WTC11 (cell line): ENCODE measurements around the gene ABCB1.
"Not testable (repeated sequence)": the region's sequence is repeated elsewhere in the genome, so short reads cannot be mapped to it uniquely, and the experiment has no call there.

Experiments
- ATF2 ChIP-seq: sonication (generic); formaldehyde crosslinking; IDR thresholded peaks from 2 replicates; pipeline ENCODE4 v1.8.1; 2022; ENCODE audit warnings: low read depth, missing genetic modification reagents, borderline replicate concordance
- CTCF ChIP-seq: fragments of 200-600 bp; IDR thresholded peaks from 2 replicates; pipeline ENCODE4 v1.8.0; 2022; ENCODE audit warnings: antibody characterized with exemption
- FOXK1 ChIP-seq: sonication (generic); formaldehyde crosslinking; IDR thresholded peaks from 2 replicates; pipeline ENCODE4 v1.8.0; 2022; ENCODE audit warnings: mild to moderate bottlenecking, moderate library complexity, missing genetic modification reagents
- GABPB1 ChIP-seq: sonication (generic); formaldehyde crosslinking; IDR thresholded peaks from 2 replicates; pipeline ENCODE4 v1.8.1; 2023; ENCODE audit warnings: mild to moderate bottlenecking, missing genetic modification reagents
- PRDM15 ChIP-seq: sonication (generic); formaldehyde crosslinking; IDR thresholded peaks from 2 replicates; pipeline ENCODE4 v1.8.0; 2022; ENCODE audit warnings: missing genetic modification reagents
- TF ChIP-seq, protein P1 (sequence below): fragments of 250-450 bp; sonication (Bioruptor Pico); IDR thresholded peaks from 2 replicates; pipeline ENCODE4 v1.8.0; 2021; ENCODE audit warnings: mild to moderate bottlenecking
- TF ChIP-seq, protein P2 (sequence below): fragments of 250-450 bp; sonication (Bioruptor Pico); IDR thresholded peaks from 2 replicates; pipeline ENCODE4 v2.1.2; 2022; ENCODE audit warnings: mild to moderate bottlenecking, moderate library complexity

DNA sequence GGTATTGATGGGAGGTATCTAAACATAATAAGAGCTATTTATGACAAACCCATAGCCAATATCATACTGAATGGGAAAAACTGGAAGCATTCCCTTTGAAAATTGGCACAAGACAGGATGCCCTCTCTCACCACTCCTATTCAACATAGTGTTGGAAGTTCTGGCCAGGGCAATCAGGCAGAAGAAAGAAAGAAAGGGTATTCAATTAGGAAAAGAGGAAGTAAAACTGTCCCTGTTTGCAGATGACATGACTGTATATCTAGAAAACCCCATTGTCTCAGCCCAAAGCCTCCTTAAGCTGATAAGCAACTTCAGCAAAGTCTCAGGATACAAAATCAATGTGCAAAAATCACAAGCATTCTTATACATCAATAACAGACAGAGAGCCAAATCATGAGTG lies 131.5 kb downstream of the ABCB1 start:
- TF ChIP-seq, protein P1, sequence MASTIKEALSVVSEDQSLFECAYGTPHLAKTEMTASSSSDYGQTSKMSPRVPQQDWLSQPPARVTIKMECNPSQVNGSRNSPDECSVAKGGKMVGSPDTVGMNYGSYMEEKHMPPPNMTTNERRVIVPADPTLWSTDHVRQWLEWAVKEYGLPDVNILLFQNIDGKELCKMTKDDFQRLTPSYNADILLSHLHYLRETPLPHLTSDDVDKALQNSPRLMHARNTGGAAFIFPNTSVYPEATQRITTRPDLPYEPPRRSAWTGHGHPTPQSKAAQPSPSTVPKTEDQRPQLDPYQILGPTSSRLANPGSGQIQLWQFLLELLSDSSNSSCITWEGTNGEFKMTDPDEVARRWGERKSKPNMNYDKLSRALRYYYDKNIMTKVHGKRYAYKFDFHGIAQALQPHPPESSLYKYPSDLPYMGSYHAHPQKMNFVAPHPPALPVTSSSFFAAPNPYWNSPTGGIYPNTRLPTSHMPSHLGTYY (CRISPR knock-in tag), result not testable (repeated sequence)
- not testable (repeated sequence) for TF ChIP-seq FOXK1 (CRISPR knock-in tag); CTCF; GABPB1 (CRISPR knock-in tag); ATF2; PRDM15 (CRISPR knock-in tag)
- TF ChIP-seq, protein P2, sequence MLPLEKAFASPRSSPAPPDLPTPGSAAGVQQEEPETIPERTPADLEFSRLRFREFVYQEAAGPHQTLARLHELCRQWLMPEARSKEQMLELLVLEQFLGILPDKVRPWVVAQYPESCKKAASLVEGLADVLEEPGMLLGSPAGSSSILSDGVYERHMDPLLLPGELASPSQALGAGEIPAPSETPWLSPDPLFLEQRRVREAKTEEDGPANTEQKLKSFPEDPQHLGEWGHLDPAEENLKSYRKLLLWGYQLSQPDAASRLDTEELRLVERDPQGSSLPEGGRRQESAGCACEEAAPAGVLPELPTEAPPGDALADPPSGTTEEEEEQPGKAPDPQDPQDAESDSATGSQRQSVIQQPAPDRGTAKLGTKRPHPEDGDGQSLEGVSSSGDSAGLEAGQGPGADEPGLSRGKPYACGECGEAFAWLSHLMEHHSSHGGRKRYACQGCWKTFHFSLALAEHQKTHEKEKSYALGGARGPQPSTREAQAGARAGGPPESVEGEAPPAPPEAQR (CRISPR knock-in tag), result not testable (repeated sequence)
